HUDEP-2 (cell line): ENCODE data around the gene HS3ST6.
A peak's percentile ranks its signal among the peaks of the same experiment; 100 is the strongest.
"Not testable (repeated sequence)": the region's sequence is repeated elsewhere in the genome, so short reads cannot be mapped to it uniquely, and the experiment has no call there.

Experiments used
- DNase-seq, 76 experiments: peaks; one replicate each; lab custom pipeline; 2025; ENCODE audit not compliant: unreplicated experiment in 76 of 76; lab: John Stamatoyannopoulos, UW

The HS3ST6 gene

GRCh38 chr16:1929578-1930337 lies 11.5 kb upstream of the HS3ST6 start:
- DNase-seq = peak in 72 of 76 experiments; percentile 40 to 93 (median 80)

- peak in 2 of 76 experiments; percentile 18 to 23 for DNase-seq
Observed at GRCh38 chr16:1929105-1929504, 10.9 kb upstream of the HS3ST6 start.

- no peak for DNase-seq
Observed at GRCh38 chr16:1926271-1926670, 8.1 kb upstream of the HS3ST6 start.

GRCh38 chr16:1924095-1924494 lies 5.9 kb upstream of the HS3ST6 start:
- DNase-seq = no peak

GRCh38 chr16:1923299-1924034 lies 5.3 kb upstream of the HS3ST6 start:
- peak in 3 of 76 experiments; percentile 5 to 24 (median 12) for DNase-seq

- DNase-seq = no peak
Observed at GRCh38 chr16:1922357-1922756, 4.1 kb upstream of the HS3ST6 start.

- DNase-seq = peak in 42 of 76 experiments; percentile 6 to 69 (median 38)
Observed at GRCh38 chr16:1920727-1921171, 2.5 kb upstream of the HS3ST6 start.

- DNase-seq = not testable (repeated sequence)
Observed at GRCh38 chr16:1920122-1920521, 1.9 kb upstream of the HS3ST6 start.

- no peak for DNase-seq
Observed at GRCh38 chr16:1919327-1919998, 1.2 kb upstream of the HS3ST6 start.

- DNase-seq = no peak
Observed at GRCh38 chr16:1917665-1918350, 407 bp downstream of the HS3ST6 start.

- no peak for DNase-seq
Observed at GRCh38 chr16:1917056-1917664, 1.1 kb downstream of the HS3ST6 start.

- DNase-seq = no peak
Observed at GRCh38 chr16:1916640-1916990, 1.6 kb downstream of the HS3ST6 start.

GRCh38 chr16:1915732-1916639 lies 2.2 kb downstream of the HS3ST6 start:
- no peak for DNase-seq

- DNase-seq = no peak
Observed at GRCh38 chr16:1914988-1915387, 3.2 kb downstream of the HS3ST6 start.

GRCh38 chr16:1914084-1914608 lies 4.1 kb downstream of the HS3ST6 start:
- peak in 4 of 76 experiments; percentile 4 to 16 (median 10) for DNase-seq

- no peak for DNase-seq
Observed at GRCh38 chr16:1913327-1914083, 4.7 kb downstream of the HS3ST6 start.

GRCh38 chr16:1912215-1912543 lies 6.0 kb downstream of the HS3ST6 start:
- DNase-seq = no peak

- DNase-seq = no peak
Observed at GRCh38 chr16:1911467-1912214, 6.6 kb downstream of the HS3ST6 start.
